Measurements from ENCODE around the gene UBLCP1. TPM values are rescaled to one million over a fixed set of nuclear protein-coding genes. Genes with fewer than 3 reads are reported as not detected.

Gene UBLCP1
- polyA plus RNA-seq, 1 donor from 2014 or later = 42.5 TPM

DNA sequence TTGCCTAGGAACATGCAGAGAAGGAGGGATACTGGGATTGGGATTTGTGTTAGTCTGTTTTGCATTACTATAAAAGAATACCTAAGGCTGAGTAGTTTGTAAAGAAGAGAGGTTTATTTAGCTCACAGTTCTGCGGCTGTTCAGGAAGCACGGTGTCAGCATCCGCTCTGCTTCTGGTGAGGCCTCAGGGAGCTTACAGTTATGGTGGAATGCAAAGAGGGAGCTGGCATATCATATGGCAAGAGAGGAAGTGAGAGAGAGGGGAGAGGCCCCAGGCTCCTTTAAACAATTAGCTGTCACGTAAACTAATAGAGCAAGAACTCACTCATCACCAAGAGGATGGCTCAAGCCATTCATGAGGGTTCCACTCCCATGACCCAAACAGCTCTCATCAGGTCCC, 40.2 kb downstream of the UBLCP1 start:
- Histone ChIP-seq H3K27me3 (ENCODE audit: insufficient read depth, low read depth, low read length) (no peaks in the 10 kb centered on the region), H3K9ac (ENCODE audit: low read length) (no peak overlapping the region), H3K36me3 (ENCODE audit: insufficient read depth, low read length) (no peaks in the 10 kb centered on the region), H3K79me2 (replicated peaks; ENCODE audit: insufficient read depth, low read length) (no peaks in the 10 kb centered on the region), H3K4me3 (ENCODE audit: low read length) (no peak overlapping the region), H2AFZ (ENCODE audit: low read depth, low read length) (no peak overlapping the region), H4K20me1 (ENCODE audit: insufficient read depth) (no peaks in the 10 kb centered on the region), H3K9me3 (ENCODE audit: low read length) (no peaks in the 10 kb centered on the region), H3F3A (ENCODE audit: insufficient read depth, low read length, poor library complexity, severe bottlenecking) (no peaks in the 10 kb centered on the region), H3K27ac (ENCODE audit: low read length) (no peak overlapping the region), H3K9me2 (ENCODE audit: insufficient read depth, low read length) (no peaks in the 10 kb centered on the region), H3K4me2 (ENCODE audit: low read length) (no peak overlapping the region)
- TF ChIP-seq SMC3 (conservative IDR thresholded peaks at IDR 0.05; ENCODE audit: poor library complexity) (no peak), CTCF (IDR thresholded peaks at IDR 0.05; ENCODE audit: poor library complexity, severe bottlenecking) (no peak), RAD21 (conservative IDR thresholded peaks at IDR 0.05) (no peak), EP300 (conservative IDR thresholded peaks at IDR 0.05; ENCODE audit: poor library complexity, severe bottlenecking) (no peak), TAF1 (IDR thresholded peaks at IDR 0.05; ENCODE audit: low read depth) (no peak), EZH2 (IDR thresholded peaks at IDR 0.05; ENCODE audit: borderline replicate concordance, insufficient read depth, low read length, poor library complexity, severe bottlenecking) (no peak), POLR2AphosphoS5 (IDR thresholded peaks at IDR 0.05) (no peak), MXI1 (conservative IDR thresholded peaks at IDR 0.05; ENCODE audit: poor library complexity, severe bottlenecking) (no peak)
- TF ChIP-seq, protein P1, sequence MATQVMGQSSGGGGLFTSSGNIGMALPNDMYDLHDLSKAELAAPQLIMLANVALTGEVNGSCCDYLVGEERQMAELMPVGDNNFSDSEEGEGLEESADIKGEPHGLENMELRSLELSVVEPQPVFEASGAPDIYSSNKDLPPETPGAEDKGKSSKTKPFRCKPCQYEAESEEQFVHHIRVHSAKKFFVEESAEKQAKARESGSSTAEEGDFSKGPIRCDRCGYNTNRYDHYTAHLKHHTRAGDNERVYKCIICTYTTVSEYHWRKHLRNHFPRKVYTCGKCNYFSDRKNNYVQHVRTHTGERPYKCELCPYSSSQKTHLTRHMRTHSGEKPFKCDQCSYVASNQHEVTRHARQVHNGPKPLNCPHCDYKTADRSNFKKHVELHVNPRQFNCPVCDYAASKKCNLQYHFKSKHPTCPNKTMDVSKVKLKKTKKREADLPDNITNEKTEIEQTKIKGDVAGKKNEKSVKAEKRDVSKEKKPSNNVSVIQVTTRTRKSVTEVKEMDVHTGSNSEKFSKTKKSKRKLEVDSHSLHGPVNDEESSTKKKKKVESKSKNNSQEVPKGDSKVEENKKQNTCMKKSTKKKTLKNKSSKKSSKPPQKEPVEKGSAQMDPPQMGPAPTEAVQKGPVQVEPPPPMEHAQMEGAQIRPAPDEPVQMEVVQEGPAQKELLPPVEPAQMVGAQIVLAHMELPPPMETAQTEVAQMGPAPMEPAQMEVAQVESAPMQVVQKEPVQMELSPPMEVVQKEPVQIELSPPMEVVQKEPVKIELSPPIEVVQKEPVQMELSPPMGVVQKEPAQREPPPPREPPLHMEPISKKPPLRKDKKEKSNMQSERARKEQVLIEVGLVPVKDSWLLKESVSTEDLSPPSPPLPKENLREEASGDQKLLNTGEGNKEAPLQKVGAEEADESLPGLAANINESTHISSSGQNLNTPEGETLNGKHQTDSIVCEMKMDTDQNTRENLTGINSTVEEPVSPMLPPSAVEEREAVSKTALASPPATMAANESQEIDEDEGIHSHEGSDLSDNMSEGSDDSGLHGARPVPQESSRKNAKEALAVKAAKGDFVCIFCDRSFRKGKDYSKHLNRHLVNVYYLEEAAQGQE (IDR thresholded peaks at IDR 0.05; ENCODE audit: borderline replicate concordance) = no peak

DNA sequence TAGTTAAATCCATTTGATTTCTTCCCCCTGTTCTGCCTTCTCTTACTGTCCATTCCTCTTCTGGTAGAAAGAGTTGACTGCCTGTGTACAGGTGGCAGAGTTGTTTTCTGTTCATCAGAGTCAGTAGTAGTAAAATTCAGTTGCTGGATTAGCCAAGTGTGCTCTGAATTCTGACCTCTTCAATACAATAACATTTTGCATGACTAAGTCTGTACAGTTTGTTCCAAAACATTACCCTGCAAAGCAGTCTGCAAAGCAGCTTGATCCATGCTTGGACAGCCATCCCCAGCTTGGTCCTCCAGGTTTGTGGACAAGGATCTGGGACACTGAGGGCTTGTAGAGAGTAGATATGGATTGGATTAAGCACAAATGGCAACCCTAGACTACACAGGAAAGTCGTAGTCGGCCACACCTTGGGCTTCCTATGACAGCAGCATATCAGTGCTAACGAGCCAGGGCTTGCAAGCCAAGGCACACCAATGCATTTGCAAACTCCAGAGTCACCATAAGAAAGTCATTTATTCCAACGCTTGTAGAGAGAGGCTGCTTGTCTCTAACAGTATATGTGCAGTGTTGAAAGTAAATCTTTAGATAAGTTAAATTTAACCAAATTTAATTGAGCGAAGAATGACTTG, 42.0 kb downstream of the UBLCP1 start:
- Histone ChIP-seq H2AFZ (ENCODE audit: low read depth, low read length) (no peak overlapping the region), H3K79me2 (replicated peaks; ENCODE audit: insufficient read depth, low read length) (no peaks in the 10 kb centered on the region), H3K27me3 (ENCODE audit: insufficient read depth, low read depth, low read length) (peaks cover 9% of the 10 kb centered on the region), H3K27ac (ENCODE audit: low read length) (no peak overlapping the region), H3K36me3 (ENCODE audit: insufficient read depth, low read length) (no peaks in the 10 kb centered on the region), H4K20me1 (ENCODE audit: insufficient read depth) (no peaks in the 10 kb centered on the region), H3K4me3 (ENCODE audit: low read length) (no peak overlapping the region), H3K9me2 (ENCODE audit: insufficient read depth, low read length) (no peaks in the 10 kb centered on the region), H3F3A (ENCODE audit: insufficient read depth, low read length, poor library complexity, severe bottlenecking) (no peaks in the 10 kb centered on the region), H3K9me3 (ENCODE audit: low read length) (no peaks in the 10 kb centered on the region), H3K9ac (ENCODE audit: low read length) (no peak overlapping the region), H3K4me2 (ENCODE audit: low read length) (no peak overlapping the region)
- TF ChIP-seq POLR2AphosphoS5 (IDR thresholded peaks at IDR 0.05) (no peak), EZH2 (IDR thresholded peaks at IDR 0.05; ENCODE audit: borderline replicate concordance, insufficient read depth, low read length, poor library complexity, severe bottlenecking) (no peak), SMC3 (conservative IDR thresholded peaks at IDR 0.05; ENCODE audit: poor library complexity) (no peak), TAF1 (IDR thresholded peaks at IDR 0.05; ENCODE audit: low read depth) (no peak), EP300 (conservative IDR thresholded peaks at IDR 0.05; ENCODE audit: poor library complexity, severe bottlenecking) (no peak)
